Measurements from ENCODE around the gene TMEM41B. TPM values are rescaled to one million over a fixed set of nuclear protein-coding genes. Genes with fewer than 3 reads are reported as not detected.
"Not testable (repeated sequence)": the region's sequence is repeated elsewhere in the genome, so short reads cannot be mapped to it uniquely, and the experiment has no call there.

Gene TMEM41B
- total RNA-seq, 2 donors from 2014 or later: 41.7 to 64.5 TPM

DNA sequence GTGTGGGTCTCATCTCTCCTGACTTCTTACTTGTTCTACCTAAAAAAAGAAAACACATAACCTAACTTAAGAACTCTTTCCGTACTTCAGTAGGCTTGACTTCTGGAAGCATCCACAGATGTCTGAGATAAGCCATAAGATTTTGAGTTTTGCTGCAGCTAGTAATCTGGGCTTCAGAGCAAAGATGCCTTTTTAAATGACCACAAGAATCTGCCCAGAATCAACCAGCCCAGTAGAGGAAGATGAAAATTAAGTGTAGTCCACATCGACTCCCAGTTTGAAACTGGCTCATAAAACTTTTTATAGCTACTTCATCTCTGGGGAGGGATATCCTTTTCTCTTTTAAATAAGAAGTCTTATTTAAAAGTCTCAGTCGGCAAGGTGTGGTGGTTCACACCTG lies 60.0 kb downstream of the TMEM41B start:
- H3K9me3 ChIP-seq: no peaks in the 10 kb centered on the region
- no peak for DNase-seq
- H3K4me1 ChIP-seq: no peaks in the 10 kb centered on the region
- H3K27me3 ChIP-seq: no peaks in the 10 kb centered on the region
- intact Hi-C loops (cut with DNase I): no loop called here
- H3K9ac ChIP-seq (ENCODE audit: low read depth in 2 of 2, low read length in 2 of 2): no peak overlapping the region
- no peaks in the 10 kb centered on the region for H3K36me3 ChIP-seq
- TF ChIP-seq, protein P1, sequence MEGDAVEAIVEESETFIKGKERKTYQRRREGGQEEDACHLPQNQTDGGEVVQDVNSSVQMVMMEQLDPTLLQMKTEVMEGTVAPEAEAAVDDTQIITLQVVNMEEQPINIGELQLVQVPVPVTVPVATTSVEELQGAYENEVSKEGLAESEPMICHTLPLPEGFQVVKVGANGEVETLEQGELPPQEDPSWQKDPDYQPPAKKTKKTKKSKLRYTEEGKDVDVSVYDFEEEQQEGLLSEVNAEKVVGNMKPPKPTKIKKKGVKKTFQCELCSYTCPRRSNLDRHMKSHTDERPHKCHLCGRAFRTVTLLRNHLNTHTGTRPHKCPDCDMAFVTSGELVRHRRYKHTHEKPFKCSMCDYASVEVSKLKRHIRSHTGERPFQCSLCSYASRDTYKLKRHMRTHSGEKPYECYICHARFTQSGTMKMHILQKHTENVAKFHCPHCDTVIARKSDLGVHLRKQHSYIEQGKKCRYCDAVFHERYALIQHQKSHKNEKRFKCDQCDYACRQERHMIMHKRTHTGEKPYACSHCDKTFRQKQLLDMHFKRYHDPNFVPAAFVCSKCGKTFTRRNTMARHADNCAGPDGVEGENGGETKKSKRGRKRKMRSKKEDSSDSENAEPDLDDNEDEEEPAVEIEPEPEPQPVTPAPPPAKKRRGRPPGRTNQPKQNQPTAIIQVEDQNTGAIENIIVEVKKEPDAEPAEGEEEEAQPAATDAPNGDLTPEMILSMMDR (IDR thresholded peaks at IDR 0.05): no peak
- no peak overlapping the region for H3K4me3 ChIP-seq
- no peak overlapping the region for H3K27ac ChIP-seq

GRCh38 chr11:9253086-9253485 lies 61.3 kb downstream of the TMEM41B start:
- Histone ChIP-seq H3K9me3 (no peaks in the 10 kb centered on the region), H3K27ac (no peak overlapping the region), H3K9ac (ENCODE audit: low read depth in 2 of 2, low read length in 2 of 2) (no peak overlapping the region), H3K4me1 (no peaks in the 10 kb centered on the region), H3K27me3 (no peaks in the 10 kb centered on the region), H3K36me3 (no peaks in the 10 kb centered on the region), H3K4me3 (no peak overlapping the region)
- TF ChIP-seq, protein P1 (IDR thresholded peaks at IDR 0.05): no peak
- no peak for DNase-seq
- intact Hi-C loops (cut with DNase I): no loop called here

DNA sequence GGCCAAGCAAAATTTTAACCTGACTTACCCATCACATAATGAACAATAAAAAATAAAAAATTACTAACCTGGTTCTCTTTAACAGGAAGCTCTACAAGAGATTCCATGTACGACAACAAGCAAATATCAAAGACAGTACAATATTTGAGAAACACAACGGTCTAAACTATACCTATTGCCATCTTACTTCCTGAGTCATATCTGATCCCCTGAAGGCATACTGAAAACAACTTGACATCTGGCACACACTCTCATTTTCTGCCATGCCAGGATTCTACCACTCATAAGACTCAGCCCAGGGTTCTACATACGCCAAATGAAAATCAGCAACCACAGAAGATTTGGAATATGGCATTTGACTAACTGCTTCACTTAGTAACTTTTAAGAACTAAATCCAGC lies 63.1 kb downstream of the TMEM41B start:
- H3K36me3 ChIP-seq: no peaks in the 10 kb centered on the region
- intact Hi-C loops (cut with DNase I): no loop called here
- no peaks in the 10 kb centered on the region for H3K9me3 ChIP-seq
- H3K4me1 ChIP-seq: no peaks in the 10 kb centered on the region
- H3K27me3 ChIP-seq: no peaks in the 10 kb centered on the region
- TF ChIP-seq, protein P1 (IDR thresholded peaks at IDR 0.05): no peak
- H3K4me3 ChIP-seq: no peak overlapping the region
- no peak overlapping the region for H3K9ac ChIP-seq (ENCODE audit: low read depth in 2 of 2, low read length in 2 of 2)
- DNase-seq: no peak
- H3K27ac ChIP-seq: no peak overlapping the region

- Histone ChIP-seq H3K4me1 (no peaks in the 10 kb centered on the region), H3K9ac (ENCODE audit: low read depth in 2 of 2, low read length in 2 of 2) (no peak overlapping the region), H3K36me3 (no peaks in the 10 kb centered on the region), H3K27me3 (no peaks in the 10 kb centered on the region), H3K9me3 (no peaks in the 10 kb centered on the region), H3K4me3 (no peak overlapping the region), H3K27ac (no peak overlapping the region)
- no peak for DNase-seq
- TF ChIP-seq, protein P1 (IDR thresholded peaks at IDR 0.05): no peak
- intact Hi-C loops (cut with DNase I): no loop called here
Observed at GRCh38 chr11:9250139-9250582, 64.2 kb downstream of the TMEM41B start.

DNA sequence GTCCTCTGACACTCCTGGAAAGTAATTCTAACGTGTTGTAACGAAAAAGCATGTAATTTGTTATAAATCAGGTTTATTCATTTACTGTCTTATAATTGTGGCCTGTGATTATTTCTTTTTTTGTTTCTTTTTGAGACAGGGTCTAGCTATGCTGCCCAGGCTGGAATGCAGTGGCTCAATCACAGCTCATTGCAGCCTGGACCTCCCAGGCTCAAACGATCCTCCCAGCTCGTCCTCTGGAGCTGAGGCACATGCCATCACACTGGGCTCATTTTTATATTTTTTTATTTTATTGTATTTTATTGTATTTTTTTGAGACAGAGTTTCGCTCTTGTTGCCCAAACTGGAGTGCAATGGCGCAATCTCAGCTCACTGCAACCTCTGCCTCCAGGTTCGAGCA lies 65.1 kb downstream of the TMEM41B start:
- Histone ChIP-seq H3K4me1 (no peaks in the 10 kb centered on the region), H3K9ac (ENCODE audit: low read depth in 2 of 2, low read length in 2 of 2) (no peak overlapping the region), H3K36me3 (no peaks in the 10 kb centered on the region), H3K27me3 (no peaks in the 10 kb centered on the region), H3K4me3 (no peak overlapping the region), H3K27ac (no peak overlapping the region), H3K9me3 (no peaks in the 10 kb centered on the region)
- TF ChIP-seq, protein P1 (IDR thresholded peaks at IDR 0.05): no peak
- intact Hi-C loops (cut with DNase I): no loop called here
- no peak for DNase-seq

GRCh38 chr11:9247863-9248262 lies 66.5 kb downstream of the TMEM41B start:
- Histone ChIP-seq H3K4me1 (no peaks in the 10 kb centered on the region), H3K9me3 (no peaks in the 10 kb centered on the region), H3K9ac (ENCODE audit: low read depth in 2 of 2, low read length in 2 of 2) (no peak overlapping the region), H3K36me3 (no peaks in the 10 kb centered on the region), H3K4me3 (no peak overlapping the region), H3K27ac (no peak overlapping the region), H3K27me3 (no peaks in the 10 kb centered on the region)
- no peak for DNase-seq
- intact Hi-C loops (cut with DNase I): no loop called here
- TF ChIP-seq, protein P1 (IDR thresholded peaks at IDR 0.05): no peak

- H3K9me3 ChIP-seq; DNase-seq; H3K27ac ChIP-seq; H3K27me3 ChIP-seq; H3K36me3 ChIP-seq; intact Hi-C loops (cut with DNase I); H3K9ac ChIP-seq (ENCODE audit: low read depth in 2 of 2, low read length in 2 of 2); H3K4me1 ChIP-seq; H3K4me3 ChIP-seq: not testable (repeated sequence)
Observed at GRCh38 chr11:9236242-9236641, 78.2 kb downstream of the TMEM41B start.
